ENCODE data around the gene MPZL1. TPM values are rescaled to one million over a fixed set of nuclear protein-coding genes. Genes with fewer than 3 reads are reported as not detected.

Gene MPZL1
- total and polyA plus RNA-seq, 2 of the 13 experiments (the other 11 are each of a cell fraction or from before 2014, with no cell fraction given), result 38.0 to 68.7 TPM

GRCh38 chr1:167803358-167804207 is 81.8 kb downstream of the MPZL1 start (continued):
- TF ChIP-seq ZNF574 (CRISPR knock-in tag; IDR thresholded peaks at IDR 0.05) (peak; percentile 79), PATZ1 (CRISPR knock-in tag; IDR thresholded peaks at IDR 0.05) (peak; percentile 28; the same call in 1 of the 2 replicates), YEATS4 (CRISPR knock-in tag; IDR thresholded peaks at IDR 0.05; ENCODE audit: borderline replicate concordance) (0 out of 2 replicates have a peak, but pooled peaks have one; percentile 22), SALL1 (CRISPR knock-in tag; IDR thresholded peaks at IDR 0.05) (peak; percentile 75), ZNF580 (CRISPR knock-in tag; IDR thresholded peaks at IDR 0.05; ENCODE audit: borderline replicate concordance, low read depth) (peak; percentile 76; the same call in 1 of the 2 replicates), AHR (CRISPR knock-in tag; IDR thresholded peaks at IDR 0.05) (no peak), MAFK (conservative IDR thresholded peaks at IDR 0.05 in 1 of 2, IDR thresholded peaks at IDR 0.05 in 1 of 2; ENCODE audit: low read length in 2 of 2) (peak; percentile 91 to 98), ZNF556 (CRISPR knock-in tag; IDR thresholded peaks at IDR 0.05; ENCODE audit: borderline replicate concordance) (peak; percentile 53; the same call in 1 of the 2 replicates), POLR2G (IDR thresholded peaks at IDR 0.05; ENCODE audit: low read depth, low read length) (no peak), DRAP1 (CRISPR knock-in tag; IDR thresholded peaks at IDR 0.05) (peak; percentile 37; the same call in 1 of the 2 replicates), HNRNPK (IDR thresholded peaks at IDR 0.05; ENCODE audit: low read depth, low read length, poor library complexity, severe bottlenecking) (peak; percentile 98), ZNF747 (CRISPR knock-in tag; IDR thresholded peaks at IDR 0.05; ENCODE audit: borderline replicate concordance) (no peak), ZNF740 (CRISPR knock-in tag; IDR thresholded peaks at IDR 0.05) (no peak), ZBTB25 (CRISPR knock-in tag; IDR thresholded peaks at IDR 0.05) (no peak), SALL2 (CRISPR knock-in tag; IDR thresholded peaks at IDR 0.05) (peak; percentile 51; the same call in 1 of the 2 replicates), NONO (IDR thresholded peaks at IDR 0.05) (no peak), NONO (CRISPR knock-in tag; conservative IDR thresholded peaks at IDR 0.05) (peak; percentile 55; the same call in 1 of the 2 replicates), SP140L (CRISPR knock-in tag; IDR thresholded peaks at IDR 0.05; ENCODE audit: borderline replicate concordance) (peak; percentile 67; the same call in 1 of the 2 replicates), TEAD3 (CRISPR knock-in tag; optimal IDR thresholded peaks at IDR 0.05; ENCODE audit: borderline replicate concordance) (peak; percentile 63), MED8 (CRISPR knock-in tag; IDR thresholded peaks at IDR 0.05; ENCODE audit: insufficient replicate concordance) (no peak), KMT2A (CRISPR knock-in tag; IDR thresholded peaks at IDR 0.05) (peak; percentile 46; the same call in 1 of the 2 replicates), CENPX (CRISPR knock-in tag; IDR thresholded peaks at IDR 0.05) (no peak)
